ENCODE results near the gene UMAD1.

UMAD1 gene

DNA sequence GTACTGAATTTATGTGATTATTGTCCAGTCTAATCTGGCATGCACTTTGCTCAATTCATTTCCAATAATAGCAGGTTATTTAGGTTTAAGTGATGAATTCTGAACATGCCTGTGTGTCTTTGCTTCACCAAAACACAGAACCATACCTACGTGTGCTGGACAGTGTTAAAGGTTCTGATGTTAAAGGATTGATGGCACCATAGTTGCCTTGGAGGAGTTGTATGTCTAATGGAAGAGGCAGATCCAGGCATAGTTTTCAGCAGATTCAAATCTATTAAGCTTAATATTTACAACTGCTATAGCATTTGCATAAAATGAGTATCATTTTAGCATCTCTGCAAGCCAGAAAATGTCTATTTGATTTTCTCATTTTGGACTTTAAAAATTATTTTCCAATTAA is 28.0 kb upstream of the UMAD1 start:
- Histone ChIP-seq H3K27ac (no peak overlapping the region), H3K36me3 (peaks cover 0 to 4% (median 0%) of the 10 kb centered on the region in 3 donors), H3K4me3 (no peak overlapping the region), H3K9me3 (no peaks in the 10 kb centered on the region), H3K27me3 (no peaks in the 10 kb centered on the region), H3K4me1 (no peaks in the 10 kb centered on the region)
- intact Hi-C loops (cut with DNase I; ENCODE audit: low total_unique reads), result loop anchor here (5.0 kb wide), 1 partner anchor 955 kb away; no protein-coding TSS in a partner anchor
- no peak for DNase-seq
- TF ChIP-seq CTCF (IDR thresholded peaks at IDR 0.05), result no peak

DNA sequence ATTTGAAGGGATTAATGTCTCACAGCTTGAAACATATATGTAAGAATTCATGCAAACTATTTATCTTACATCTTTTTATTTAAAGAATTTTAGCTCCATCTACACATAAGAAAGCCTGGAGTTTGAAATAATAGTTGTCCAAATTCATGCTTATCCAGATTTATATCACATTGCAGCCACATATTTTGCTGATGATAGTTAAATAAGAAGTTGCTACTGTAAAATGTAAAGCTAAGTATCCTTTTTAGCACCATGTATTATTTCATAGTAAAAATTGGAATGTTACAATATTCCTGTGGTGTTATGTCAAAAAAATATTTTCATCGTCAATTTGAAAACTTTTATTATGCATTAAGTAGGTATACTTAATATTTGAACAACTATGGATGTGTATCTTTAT is 27.3 kb upstream of the UMAD1 start:
- H3K4me1 ChIP-seq, result no peaks in the 10 kb centered on the region
- H3K27ac ChIP-seq, result no peak overlapping the region
- no peaks in the 10 kb centered on the region for H3K9me3 ChIP-seq
- intact Hi-C loops (cut with DNase I; ENCODE audit: low total_unique reads), result loop anchor here (5.0 kb wide), 1 partner anchor 956 kb away; no protein-coding TSS in a partner anchor
- no peak overlapping the region for H3K4me3 ChIP-seq
- TF ChIP-seq CTCF (IDR thresholded peaks at IDR 0.05), result no peak
- H3K36me3 ChIP-seq, result peaks cover 0 to 4% (median 0%) of the 10 kb centered on the region in 3 donors
- no peak for DNase-seq
- H3K27me3 ChIP-seq, result no peaks in the 10 kb centered on the region

GRCh38 chr7:7614018-7614741 is 26.4 kb upstream of the UMAD1 start:
- intact Hi-C loops (cut with DNase I; ENCODE audit: low total_unique reads), result loop anchor here (5.0 kb wide), 1 partner anchor 957 kb away; no protein-coding TSS in a partner anchor
- TF ChIP-seq CTCF (IDR thresholded peaks at IDR 0.05), result no peak
- DNase-seq, result no peak
- Histone ChIP-seq H3K9me3 (no peaks in the 10 kb centered on the region), H3K4me3 (no peak overlapping the region), H3K27me3 (no peaks in the 10 kb centered on the region), H3K4me1 (no peaks in the 10 kb centered on the region), H3K27ac (no peak overlapping the region), H3K36me3 (no peaks in the 10 kb centered on the region)

DNA sequence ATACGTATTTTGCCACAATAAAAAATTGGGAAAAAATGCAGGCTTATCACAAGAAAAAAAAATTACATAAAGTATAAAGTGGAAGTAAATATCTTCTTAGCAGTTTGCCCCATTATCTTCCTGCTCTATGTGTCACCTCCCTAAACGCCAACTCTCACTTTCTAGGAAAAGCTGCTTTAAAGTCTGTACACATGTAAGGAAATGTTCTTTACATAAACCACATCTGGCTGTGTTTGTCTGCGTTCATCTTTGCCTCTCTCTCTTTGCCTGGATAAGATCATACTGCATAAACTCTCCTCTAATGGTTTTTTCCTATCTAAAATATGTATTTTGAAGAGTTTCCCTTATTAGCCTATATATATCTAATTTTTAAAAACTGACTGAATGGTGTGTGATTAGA is 23.0 kb upstream of the UMAD1 start:
- Histone ChIP-seq H3K36me3 (no peaks in the 10 kb centered on the region), H3K4me3 (no peak overlapping the region), H3K27me3 (no peaks in the 10 kb centered on the region), H3K27ac (no peak overlapping the region), H3K4me1 (no peaks in the 10 kb centered on the region), H3K9me3 (no peaks in the 10 kb centered on the region)
- intact Hi-C loops (cut with DNase I; ENCODE audit: low total_unique reads), result no loop called here
- DNase-seq, result no peak
- no peak for TF ChIP-seq CTCF (IDR thresholded peaks at IDR 0.05)

DNA sequence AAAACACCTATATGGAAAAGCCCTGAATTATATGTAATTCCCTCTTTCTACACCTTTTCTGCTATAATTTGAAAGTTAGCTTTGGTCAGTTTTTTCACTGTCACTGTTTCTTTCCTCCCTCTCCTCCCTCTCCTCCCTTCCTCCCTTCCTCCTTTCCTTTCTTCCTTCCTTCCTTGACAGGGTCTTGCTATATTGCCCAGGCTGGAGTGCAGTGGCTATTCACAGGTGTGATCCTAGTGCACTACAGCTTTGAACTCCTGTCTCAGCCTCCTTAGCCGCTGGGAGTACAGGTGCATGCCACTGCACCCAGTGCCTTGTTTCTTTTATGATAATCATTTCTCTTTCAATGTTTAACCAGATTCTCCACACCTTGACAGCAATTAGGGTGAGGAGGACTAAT is 22.1 kb upstream of the UMAD1 start:
- intact Hi-C loops (cut with DNase I; ENCODE audit: low total_unique reads), result no loop called here
- no peaks in the 10 kb centered on the region for H3K9me3 ChIP-seq
- no peak for TF ChIP-seq CTCF (IDR thresholded peaks at IDR 0.05)

More for the DNA sequence above, 22.1 kb upstream of the UMAD1 start:
- Histone ChIP-seq H3K4me3 (no peak overlapping the region), H3K36me3 (no peaks in the 10 kb centered on the region), H3K4me1 (no peaks in the 10 kb centered on the region), H3K27me3 (no peaks in the 10 kb centered on the region), H3K27ac (no peak overlapping the region)
- DNase-seq, result no peak
